Stimulated activated CD8-positive, alpha-beta memory T cell treated with anti-CD3 and anti-CD28 coated beads, Interleukin-7, amount 100 ng/mL, for 4 hours (primary cell): Measurements from ENCODE around the gene NUCKS1.

ENCODE experiments used
- DNase-seq, 2 donors: peaks; one replicate each; pipeline ENCODE4 v3.0.0-alpha.2; 2020; ENCODE audit warnings: low read depth in 2 of 2

The NUCKS1 gene, protein sequence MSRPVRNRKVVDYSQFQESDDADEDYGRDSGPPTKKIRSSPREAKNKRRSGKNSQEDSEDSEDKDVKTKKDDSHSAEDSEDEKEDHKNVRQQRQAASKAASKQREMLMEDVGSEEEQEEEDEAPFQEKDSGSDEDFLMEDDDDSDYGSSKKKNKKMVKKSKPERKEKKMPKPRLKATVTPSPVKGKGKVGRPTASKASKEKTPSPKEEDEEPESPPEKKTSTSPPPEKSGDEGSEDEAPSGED

DNA sequence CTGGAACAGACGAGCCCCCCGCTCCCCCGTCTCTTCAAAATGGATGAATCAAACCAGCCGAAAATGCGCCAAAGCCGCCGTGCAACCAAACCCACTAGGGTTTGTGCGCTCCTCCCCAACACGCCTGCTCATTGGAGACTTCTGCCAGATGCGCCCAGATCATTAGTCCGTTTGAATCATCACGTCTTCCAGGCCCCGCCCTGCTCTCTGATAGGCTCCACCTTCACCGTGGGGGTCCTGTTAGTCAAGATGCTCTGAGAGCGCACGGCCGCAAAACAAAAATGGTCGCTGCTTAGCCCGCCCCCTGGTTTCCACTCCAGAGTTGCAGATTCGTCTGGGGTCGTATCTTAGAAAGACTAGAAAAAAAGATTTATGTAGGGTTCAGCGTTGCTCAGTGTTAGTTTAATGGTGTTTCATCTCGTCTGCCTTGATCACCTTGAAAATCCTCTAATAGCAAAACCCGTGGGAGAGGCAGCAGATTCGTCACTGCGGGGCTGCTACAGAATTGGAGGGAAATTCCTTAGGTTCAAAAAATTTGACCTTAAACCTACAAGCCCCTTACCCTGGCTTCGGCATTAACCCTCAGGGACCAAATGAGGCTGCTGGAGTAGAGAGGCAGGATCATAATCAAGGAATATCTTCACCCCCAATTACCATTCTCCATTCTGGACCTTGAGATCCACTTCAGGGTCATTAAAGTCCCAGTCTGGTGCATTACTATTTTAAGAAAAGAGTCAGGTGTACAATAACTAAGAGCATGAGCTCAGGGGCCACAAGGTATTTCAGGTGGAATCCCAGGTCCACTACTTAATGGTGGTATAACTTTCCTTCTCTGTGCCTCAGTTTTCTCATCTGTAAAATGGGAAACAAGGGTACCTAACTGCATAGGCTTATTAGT lies at the start of gene NUCKS1:
Gene NUCKS1, minus strand, starts transcription at position 45 of the 898 bp plus-strand sequence. CDS start 209 bp downstream, outside the sequence.
- peak; percentile 95 to 98 for DNase-seq

DNA sequence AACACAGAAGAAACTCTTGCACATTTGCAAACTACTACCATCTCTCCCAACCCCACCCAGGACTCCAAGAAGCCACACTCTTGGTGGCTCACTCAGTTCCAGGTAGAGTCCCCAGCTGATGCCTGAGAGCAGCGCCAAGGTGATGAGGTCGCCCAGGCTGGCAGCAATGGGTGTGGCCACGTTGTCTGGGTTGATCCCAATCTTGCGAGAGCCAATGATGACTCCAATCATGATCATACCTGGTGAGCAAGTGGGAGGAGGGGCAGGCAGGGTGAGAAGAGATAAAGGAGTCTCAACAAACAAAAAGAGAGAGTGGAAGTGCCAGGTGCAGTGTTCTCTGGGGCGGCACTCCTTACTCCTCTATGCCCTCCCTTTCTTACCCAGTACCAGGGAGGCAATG lies 48.6 kb upstream of the NUCKS1 start:
- no peak for DNase-seq

DNA sequence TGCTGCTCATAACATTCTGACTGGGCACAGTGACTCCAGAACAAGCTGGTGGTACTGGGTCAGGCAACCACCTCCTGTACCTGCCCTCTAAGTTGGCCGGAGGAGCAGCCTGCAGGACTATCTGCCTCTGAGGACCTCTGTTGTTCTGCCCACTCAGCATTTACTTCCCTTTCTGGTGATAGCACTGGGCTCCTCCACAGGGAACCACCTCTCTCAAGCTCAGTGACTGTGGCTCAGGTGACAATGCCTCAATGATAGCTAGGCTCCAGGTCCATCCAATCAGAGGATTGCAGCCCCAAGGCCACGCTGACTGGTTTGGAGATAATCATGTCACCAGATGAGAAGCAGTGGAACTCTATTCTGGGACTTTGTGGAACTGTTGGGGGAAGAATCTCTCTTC lies 47.2 kb upstream of the NUCKS1 start:
- DNase-seq = no peak

DNA sequence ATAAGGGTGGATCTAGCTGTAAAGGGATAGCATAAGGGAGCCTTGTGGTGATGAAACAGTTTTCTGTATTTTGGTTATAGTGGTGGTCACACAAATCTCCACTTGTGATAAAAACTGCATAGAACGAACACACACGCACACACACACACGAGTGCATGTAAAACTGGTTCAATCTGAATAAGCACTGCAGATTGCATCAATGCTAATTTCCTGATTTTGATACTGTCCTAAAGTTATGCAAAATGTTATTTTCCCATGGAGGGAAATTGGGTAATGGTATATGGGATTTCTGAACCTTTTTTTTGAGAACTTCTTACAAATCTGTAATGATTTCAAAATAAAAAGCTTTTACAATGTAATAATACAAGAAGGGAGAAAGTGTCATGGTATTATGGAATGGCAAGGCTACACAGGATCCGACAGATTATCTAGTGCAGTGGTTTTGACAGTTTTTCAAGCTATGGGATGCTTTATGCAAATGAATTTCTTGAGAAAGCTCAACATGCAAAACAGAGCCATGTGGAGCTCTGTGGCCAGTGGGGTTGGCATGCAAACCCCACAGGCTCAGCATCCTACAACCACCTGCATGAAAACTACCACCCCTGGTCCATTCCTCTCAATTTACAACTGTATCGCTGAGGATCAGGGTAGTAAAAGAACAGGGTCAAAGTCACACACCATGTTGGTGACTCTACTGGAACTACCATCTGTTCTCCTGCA lies 44.2 kb upstream of the NUCKS1 start:
- DNase-seq = no peak

DNA sequence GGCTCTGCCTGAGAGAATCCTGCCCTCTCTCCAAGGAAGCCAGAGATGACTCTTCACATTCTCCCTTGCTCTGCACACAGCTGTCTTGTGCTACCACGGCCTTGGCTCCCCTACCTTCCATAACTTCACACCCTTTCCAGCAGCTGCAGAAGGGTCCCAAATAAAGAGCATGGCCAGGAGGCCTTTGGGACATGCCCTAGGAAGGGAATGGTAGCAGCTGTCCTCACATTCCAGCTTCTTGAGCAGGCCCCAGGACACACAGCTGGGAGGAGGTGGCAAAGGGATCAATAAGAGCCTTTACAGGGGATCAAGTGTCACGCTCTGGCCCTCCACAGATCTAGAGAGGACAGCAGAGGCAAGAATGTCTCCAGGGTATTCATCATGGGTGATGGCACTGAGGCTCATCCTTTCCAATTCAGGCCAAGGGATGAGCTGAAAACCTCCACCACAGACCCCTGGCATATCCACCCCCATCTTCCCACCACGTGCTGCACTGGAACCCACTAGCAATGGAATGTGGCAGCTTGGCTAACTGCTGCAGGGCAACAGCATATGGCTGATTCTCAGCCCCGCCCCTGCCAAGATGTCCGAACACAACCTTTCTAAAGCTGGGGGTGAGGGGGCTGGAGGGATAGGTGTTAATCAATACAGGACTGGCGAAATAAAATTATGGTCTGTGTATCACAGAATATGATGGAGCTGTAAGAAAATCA lies 43.1 kb upstream of the NUCKS1 start:
- DNase-seq = no peak

DNA sequence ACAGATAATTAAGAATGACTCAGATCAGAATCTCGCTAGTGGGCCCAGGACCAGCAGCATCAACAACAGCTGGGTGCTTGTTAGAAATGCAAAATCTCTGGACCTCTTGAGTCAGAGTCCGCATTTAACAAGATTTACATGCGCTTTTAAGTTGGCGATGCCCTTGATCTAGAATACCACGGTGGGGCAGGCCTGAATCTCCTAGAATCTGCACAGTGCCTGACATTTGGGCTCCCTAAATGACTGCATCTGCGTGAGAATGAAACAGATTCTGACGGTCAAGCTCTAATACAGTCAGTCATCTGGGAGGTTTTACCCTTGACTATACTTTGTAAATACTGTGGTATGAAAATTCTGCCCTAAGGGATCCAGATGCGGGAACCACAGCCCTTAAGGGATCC lies 42.5 kb upstream of the NUCKS1 start:
- no peak for DNase-seq

DNA sequence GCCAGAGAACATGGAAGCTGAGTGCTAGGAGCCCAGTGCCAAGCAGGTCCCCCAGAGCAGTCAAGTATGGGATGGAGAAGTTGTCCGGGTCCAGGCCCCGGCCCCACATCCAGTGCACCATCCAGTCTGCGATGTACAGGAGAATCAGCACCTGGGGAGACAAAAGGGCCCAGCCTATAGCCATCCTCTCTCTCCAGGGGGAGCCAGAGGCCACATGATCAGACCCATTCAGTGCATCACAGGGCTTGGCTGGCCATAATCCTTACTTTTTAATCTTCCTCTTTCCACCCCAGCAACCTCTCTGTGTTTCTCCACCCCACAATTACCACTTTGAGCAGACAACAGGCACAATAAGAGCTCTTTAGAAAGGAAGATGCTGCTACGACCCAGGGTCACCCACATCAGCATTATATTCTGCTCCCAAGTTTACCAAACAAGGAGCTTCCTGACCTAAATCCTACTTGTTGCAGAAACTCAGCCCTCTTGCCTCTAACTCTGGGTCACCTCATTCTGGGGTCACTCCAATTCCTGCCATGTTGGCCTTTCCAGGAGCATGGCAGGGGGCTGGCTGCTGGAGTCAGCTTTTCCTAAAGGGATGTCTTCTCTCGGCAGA lies 41.7 kb upstream of the NUCKS1 start:
- DNase-seq = peak; percentile 38 to 45

DNA sequence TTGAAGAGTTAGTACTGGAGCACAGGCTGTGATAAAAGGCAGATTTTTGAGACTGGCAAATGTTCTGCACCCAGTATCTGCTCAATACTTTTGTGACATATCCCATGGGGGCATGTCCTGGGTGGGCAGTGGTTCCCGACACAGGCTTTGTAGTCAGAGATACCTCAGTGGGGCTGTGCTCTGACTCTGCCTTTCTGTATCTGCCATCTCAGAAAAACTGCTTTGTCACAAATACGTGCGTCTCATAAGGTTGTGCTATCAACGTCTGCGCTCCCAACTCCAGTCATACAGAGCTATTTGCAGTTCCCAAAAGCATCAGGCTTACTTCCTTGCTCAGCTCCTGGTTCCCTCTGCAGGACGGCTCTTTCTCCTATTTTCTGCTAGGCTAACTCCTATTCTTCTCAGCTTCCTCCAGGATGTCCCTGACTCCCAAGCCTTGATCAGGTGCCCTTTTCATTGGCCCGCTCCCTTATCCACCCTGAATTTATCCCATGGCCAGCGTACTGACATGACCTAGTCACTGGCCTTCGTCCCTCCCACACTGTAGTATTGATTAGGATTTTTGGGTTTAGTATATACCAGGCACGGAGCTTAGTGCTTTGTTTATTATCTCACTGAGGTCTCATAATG lies 37.4 kb upstream of the NUCKS1 start:
- DNase-seq = no peak

DNA sequence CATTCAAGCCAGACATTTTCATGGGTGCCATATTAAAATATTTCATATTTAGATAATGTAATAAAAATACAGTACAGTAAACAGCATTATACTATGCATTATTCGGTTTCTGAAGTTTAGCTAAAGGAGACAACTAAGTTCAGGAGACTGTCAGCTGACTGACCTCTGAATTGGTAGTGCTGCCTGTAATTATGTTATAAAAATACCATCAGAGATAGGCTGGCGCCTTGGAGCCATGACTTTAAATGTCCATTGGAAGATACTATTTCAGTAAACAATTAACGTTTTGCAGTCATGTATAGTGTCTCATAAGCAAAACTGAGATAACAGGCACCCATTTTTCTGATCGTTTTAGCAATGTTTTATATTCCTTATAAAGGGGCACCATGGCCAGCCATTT lies 36.6 kb upstream of the NUCKS1 start:
- no peak for DNase-seq

DNA sequence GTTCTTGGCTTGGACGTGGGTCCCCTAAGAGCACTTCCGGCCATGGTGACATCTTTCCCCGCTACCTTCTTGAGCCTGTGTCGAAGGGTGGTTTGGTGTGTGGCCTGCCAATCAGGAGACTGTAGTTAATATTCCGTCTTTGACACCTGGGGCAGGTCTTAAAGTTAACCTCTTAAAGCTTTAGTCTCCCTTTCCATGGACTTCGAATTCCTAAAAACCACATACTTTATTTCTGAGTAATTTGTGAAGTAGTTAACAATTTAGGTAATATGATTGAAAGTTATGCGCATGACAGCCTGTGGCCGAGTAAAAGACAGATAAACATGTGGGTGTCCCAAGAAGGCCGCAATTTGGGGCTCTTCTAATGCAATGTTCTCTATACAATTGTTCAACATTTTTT lies 35.5 kb upstream of the NUCKS1 start:
- no peak for DNase-seq

DNA sequence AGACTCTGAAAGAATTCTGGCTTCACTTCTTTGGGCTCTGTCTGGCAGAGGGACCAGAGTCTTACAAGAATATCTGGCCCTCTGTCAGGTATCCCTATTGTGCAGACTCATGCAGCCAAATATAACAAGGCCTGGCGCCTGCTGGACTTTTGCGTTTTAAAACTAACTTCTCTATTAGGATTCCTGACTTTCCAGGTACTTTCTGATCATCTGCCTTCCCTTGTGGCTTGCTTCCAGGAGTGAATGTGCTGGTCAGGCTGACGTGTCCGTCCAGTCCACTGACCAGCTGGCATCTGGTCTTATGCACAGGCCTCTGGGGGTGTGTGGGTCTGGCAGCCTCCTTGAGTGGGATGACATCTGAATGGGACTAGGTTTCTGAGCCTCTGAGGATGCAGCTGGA lies 33.9 kb upstream of the NUCKS1 start:
- DNase-seq = no peak

DNA sequence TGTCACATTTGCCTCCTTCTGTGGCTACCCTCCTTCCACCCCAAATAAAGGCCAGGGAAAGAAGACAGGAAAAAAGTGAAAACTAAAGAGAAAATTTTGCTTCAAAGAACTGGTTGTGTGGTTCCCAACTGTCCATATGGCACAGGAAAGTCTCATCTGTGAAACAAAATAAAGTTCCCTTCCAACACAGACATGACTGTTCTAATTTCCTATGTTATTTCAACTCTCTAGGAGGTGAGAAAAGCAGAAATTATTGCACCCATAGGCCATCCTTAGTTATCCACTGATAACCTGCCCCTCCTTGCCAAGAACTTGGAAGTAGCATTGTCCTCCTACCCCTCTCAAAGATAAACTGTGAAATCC lies 33.4 kb upstream of the NUCKS1 start:
- DNase-seq = no peak

DNA sequence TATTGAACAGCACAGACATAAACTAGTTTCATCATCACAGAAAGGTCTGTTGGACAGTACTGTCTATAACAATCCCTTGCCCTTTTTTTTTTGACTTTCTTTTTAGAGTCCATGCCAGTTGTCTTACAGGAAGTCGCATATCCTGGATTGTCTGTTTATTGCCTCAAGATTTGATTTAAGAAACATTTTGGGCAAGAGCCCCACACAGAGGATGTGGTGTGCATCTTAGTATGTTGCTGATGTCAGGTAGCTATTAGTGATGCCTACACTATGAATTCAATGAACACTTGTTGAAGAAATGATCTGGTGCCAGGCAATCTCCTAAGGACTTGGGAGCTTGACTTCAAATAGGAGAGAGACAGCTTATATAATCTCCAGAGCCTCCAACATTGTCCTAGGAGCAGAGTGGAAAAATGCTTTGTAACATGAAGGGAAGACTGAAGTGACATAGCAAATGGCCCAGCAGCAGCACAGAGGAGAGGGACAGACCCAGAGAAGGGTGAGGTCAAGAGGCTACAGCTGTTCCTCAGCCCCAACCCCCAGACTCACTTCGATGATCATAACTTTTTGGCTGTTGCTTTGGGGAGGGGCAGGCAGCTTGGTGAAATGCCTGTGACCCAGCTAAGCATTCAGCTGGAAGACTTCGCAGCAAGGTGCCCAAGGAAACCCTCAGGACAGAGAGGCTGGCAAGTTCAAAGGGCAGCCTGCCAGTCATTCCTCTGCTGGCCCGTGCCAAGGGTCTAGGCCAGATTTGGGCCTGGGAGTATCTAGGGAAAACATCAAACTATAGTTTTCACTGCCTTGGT lies 32.8 kb upstream of the NUCKS1 start:
- DNase-seq = no peak

DNA sequence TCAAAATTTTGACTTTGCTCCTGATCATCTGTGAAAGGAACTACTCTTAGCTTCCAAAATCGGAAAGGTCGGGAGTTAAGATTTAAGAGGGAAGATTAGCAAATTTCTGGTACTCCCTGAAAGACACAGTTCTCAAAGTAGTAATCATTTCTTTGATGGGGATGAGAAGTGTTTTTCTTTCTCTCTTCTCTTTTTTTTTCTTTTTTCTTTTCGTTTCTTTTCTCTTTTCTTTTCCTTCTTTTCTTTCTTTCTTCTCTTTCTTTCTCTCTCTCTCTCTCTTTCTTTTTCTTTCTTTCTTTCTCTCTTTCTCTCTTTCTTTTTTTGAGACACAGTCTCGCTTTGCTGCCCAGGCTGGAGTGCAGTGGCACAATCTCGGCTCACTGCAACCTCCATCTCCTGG lies 30.4 kb upstream of the NUCKS1 start:
- no peak for DNase-seq

DNA sequence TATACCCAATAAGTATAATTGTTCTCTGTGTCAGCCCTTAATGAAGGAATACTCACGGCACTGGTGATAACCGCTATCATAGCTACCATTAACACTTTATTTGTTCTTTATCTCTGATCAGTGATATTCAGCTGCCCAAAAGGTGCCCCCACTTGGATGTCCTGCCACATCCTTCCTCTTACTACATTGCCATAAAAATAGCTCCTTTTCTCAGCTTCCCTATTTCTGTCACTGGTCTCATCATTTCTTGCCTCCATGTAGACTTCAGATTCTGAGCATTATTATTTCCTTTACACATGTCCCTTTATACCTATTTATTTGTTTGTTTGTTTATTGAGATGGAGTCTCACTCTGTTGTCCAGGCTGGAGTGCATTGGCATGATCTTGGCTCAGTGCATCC lies 28.0 kb upstream of the NUCKS1 start:
- no peak for DNase-seq

DNA sequence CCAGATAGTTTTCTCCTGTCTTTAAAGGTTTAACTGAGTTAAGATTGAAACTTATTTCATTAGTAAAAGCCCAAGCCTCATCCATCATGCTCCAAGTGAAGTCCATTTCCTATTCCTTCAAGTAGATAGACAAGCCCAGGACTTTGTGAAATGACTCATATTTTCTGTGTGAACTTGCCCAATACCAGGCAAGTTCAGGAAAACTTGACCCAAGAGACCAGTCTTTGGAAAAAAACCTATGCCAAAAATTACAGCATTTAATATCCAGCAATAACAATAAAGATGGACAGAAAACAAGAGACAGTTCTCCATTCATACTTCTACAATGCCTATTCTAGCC lies 25.7 kb upstream of the NUCKS1 start:
- DNase-seq = no peak

DNA sequence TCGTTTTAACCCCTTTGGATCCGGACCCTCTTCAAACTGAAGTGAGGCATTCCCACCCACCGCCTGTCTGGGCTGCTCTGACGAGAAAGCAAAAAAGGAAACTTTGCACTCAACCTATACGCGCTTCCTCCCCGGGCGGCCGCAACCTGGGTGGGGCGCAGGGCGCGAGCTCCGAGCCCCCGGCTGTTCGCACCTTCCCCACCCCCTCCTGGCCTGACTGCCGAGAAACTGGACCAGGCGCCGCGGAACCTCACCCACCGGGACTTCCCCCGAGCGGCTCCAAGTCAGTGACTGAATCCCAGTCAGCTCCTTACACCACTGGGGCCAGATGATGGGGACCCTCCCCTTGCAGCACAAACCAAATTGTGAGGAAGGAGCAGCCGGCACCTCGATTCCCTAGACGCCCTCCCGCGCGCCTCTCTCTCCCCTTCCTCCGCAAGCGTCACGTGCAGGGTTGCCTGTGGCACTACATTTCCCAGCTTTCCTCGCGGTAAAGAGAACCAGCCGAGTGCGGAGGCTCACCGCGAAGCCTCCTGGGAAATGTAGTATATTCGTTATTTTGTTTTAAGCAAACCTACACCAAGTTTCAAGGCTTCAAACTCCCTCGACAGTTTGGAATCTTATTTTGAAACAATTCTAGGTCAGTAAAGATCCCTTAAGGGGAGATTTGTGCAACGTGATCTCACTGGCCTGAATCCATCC lies 25.2 kb upstream of the NUCKS1 start, which contains the start of gene RAB29:
Gene RAB29, minus strand, starts transcription at position 468 of the 702 bp plus-strand sequence. CDS start 526 bp downstream, outside the sequence.
- peak; percentile 75 to 80 for DNase-seq

DNA sequence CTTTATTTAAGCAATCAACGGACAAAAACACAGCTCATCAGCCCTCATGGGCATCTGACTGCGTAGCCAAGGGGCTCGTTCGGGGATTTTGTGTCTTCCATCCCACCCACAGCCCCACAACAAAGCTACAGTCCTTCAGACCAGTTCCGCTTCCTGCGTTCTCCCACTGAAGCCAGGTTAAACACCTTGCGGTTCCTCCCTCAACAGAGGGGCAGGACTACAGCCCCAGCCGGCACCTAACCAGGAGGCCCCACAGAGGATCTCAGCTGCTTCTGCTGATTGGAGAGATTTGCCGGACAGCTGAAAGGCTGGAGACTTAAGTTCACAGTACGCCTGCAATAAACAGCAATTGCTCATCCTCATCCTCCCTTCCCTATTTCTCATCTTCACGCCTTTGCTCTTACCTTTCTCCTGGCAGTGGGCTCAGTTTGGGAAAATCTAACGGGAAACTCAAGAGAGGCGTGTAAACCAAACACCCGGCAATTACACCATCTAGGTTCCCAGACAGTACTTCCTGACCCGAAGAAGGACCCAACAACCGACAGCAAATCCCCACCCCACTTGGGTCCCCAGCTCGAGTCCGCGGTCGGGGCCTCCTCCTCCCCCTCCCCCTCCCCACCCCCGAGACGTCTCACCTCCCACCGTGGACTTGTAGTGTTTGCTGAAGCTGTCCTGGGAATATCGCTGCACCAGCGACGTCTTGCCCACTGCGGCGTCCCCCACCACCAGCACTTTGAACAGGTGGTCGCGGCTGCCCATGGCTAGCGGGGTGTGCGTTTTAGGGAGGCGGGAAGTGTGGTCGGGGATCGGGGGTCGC lies 24.4 kb upstream of the NUCKS1 start:
- peak; percentile 8 to 16 for DNase-seq

DNA sequence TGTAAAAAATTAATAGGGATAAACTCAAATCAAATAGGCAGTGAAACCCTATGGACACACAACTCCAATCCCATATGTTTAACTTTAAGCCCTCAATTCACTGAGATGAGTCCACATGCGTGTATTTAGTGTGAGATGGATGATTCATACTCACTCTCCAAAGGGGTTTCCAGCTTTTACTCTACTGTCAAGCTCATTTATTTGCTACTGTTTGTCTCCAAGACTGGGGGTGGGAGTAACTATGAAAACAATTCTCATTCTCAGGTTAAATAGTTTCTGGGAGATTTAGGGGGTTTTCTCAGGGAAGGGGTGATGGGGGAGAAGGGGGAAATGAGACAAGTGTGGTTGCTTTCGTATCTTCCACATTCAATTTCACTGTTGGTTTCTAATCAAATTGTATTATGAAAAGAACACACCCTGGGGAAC lies 22.6 kb upstream of the NUCKS1 start:
- DNase-seq = no peak
